GM19452 (cell line): ENCODE data around the gene UBE2J2.

Source experiments
- ATAC-seq: cut with Tn5 transposase; IDR thresholded peaks from one replicate; pipeline ENCODE4 v1.9.1; 2021; ENCODE audit not compliant: unreplicated experiment

UBE2J2 gene

DNA sequence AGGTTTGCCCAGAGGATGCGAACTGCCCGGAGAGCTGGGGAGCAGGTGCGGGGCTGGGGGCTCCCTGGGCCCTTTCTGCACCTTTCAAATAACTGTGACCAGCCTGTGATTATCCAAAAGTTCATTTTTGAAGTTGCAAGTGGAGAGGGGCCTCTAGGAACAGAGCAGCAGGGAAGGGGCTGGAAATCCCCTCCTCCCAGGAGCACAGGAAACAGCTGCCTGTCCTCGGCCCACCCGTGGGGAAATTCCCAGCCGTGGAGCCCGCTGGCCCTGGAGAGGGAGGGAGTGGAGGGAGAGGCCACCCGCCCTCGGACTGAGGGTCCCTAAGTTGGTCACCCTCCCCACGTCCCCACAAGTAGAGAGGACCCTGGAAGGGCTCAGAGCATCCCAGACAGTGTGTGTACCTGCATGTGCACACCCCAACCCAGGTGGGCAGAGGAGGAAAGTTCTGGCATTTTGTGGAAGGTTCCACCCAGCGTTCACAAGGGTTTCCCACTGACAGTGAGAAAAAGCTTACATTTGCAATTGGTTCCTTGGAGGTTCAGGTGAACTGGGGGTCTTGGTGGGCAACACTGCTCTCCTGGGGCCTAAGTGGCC lies 58.5 kb downstream of the UBE2J2 start:
- ATAC-seq, result no peak

DNA sequence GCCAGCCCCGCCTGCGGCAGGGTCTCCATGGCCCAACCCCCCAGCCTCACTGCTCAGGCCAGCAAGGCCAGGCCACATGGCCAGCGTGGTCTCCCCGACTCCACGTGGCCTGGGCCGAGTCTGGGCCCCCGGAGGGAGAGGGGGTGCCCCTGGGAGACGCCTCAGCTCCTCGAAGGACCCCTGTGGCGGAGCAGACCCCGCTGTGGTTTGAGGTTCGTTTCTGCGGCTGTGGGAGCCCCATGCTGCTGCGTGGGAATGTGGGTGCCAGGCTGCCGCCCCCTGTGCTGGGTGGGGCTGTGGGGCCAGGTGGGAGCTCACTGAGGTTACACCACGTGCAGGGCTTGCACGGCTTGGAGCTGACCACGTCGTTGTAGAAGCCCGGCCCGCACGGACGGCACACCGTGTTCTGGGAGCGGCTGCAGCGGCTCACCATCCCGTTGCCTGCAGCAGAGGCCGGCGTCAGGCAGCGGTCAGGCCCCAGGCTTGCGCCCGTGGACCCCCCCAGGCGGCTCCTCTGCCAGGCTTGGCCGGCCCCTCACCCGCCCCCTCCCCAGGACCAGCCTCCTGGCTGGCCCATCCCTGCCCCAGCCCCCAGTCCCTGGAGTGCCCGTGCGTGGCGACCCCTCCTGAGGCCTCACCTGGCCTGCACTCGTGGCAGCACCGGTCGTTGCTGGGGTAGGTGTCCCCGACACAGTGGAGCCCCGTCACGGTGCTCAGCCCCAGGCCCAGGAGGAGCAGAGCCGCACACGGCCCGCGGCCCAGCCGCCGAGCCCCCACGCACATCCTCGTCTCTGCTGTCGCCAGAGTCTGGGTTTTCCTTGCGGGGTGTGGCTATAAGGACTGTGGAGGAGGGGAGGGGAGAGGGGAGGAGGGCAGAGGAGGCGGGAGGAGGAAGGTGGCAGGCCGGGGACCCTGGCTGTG lies 60.0 kb downstream of the UBE2J2 start, which contains the start of gene TNFRSF4:
TSS of gene TNFRSF4 (minus strand) at position 809 of the 921 bp plus-strand sequence. CDS start at position 783, 26 bp downstream.
- ATAC-seq, result no peak

DNA sequence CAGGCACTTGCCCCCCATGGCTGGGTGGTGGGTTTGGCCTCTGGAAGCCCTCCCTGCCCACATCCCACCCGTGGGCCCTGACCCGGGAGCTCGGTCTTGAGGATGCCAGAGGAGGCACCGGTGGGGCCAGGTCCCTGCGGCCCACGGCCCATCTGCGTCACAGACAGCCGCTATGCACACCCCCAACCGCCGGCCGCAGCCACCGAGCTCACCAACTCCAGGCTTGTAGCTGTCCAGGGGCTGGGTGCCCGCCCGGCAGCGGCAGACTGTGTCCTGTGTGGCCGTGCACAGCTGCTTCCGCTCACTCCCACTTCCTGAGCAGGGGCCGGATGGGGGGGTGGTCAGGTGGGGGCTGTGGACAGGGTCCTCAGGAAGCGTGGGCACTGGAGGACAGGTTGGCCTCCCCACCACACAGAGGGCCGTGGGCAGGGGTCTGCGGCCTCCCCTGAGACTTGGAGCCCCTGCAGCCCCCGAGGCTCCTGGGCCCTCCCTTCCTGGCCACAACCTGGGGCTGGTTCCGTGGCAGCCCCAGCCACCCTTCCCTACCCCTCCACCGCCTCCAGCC lies 60.8 kb downstream of the UBE2J2 start:
- no peak for ATAC-seq

DNA sequence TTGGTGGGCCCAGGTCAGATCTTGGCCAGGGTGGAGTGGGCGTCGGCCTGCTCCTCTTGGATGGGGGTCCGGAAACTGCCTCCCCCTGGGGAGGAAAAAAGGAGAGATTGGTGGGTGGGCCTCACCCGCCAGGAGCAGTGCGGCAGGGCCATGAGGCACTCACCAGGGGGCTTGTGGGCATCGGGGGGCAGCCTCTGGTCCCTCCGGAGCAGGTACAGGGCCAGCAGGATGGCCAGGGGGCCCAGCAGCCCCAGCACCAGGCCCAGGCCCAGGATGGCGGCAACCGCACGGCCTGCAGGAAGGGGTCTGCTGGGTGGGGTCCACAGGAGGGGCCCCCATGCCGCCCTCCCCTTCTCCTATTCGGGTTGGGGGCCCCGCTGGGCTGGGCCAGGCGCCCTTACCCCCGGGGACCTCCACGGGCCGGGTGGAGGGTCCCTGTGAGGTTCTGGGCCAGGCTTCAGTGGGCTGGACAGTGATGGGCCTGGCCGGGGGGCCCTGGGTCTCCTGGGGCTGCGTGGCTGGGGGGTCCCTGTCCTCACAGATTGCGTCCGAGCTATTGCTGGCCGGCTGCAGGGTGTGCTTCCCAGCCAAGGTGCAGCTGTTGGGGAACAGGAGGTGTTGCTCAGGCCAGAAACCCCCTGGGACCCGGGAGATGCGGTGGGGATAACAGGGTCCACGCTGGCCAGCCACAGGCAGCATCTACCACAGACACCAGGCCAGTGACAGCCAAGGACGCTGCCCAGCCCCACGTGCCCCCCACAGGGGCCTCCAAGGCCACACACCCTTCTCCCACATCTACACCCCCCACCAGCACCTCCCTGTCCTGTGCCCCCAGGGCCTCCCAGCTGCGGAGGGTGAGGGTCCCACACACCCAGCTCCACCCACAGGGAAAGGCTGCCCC lies 61.9 kb downstream of the UBE2J2 start:
- ATAC-seq, result no peak

DNA sequence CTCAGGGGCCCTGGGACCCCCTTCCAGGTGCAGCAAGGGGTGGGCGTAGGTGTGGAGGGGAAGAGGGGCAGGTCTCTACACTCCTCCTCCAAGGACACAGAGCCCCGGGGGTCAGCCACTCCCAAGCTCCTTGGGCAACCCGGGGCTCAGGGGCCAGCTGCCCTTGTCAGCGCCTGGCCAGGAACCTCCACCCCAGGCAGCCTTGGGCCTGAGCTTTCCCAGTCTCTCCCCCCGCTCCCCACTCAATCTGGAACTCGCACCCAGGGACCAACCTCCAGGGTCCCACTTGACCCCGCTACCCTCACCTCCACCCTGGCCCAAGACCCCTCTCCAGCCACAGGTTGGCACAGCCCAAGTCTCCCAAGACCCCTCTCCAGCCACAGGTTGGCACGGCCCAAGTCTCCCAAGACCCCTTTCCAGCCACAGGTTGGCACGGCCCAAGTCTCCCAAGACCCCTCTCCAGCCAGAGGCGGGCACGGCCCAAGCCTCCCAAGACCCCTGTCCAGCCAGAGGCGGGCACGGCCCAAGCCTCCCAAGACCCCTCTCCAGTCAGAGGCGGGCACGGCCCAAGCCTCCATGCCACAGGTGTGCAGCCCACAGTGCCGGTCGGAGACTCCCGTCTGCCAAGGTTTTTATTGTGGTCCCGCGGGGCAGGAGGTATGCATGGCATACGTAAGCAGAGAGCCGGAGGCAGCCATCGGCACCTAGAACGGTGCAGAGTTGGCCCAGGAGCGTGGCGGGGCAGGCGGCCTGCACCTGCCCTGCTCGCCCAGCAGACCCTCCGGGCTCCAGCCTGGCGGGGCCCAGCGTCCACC lies 62.7 kb downstream of the UBE2J2 start:
- ATAC-seq, result no peak

DNA sequence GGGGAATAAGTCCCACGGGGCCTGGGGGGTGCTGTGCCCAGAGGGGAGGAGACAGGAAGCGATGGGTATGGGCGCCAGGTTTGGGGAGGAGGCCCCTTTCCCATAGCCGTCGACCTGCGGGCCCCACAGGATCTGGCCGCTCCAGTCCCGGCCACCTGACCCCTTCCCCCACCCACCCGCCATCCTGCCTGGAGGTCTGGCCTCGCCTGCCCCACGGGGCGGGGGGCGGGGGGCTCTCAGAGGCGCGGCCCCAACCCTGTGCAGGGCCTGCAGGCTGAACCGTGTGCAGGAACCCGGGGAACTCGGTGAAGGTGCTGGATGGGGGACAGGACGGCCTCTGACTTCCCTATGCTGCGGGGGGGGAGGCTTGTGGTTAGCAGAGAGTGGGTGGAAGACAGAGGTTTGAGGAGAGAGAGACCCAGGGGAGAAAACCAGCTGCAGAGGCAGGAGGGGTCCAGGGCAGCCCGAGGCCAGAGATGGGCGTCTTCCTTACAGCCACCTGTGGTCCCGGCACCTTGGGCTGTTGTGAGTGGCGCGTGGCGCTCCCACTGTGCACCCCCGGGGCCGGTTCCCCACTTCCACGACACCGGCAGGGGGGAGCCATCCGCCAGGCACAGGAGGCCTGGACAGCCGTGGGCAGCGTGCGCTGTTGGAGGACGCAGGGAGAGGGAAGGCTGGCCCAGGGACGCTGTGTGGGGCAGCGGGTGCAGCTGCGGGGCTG lies 64.8 kb downstream of the UBE2J2 start:
- no peak for ATAC-seq

DNA sequence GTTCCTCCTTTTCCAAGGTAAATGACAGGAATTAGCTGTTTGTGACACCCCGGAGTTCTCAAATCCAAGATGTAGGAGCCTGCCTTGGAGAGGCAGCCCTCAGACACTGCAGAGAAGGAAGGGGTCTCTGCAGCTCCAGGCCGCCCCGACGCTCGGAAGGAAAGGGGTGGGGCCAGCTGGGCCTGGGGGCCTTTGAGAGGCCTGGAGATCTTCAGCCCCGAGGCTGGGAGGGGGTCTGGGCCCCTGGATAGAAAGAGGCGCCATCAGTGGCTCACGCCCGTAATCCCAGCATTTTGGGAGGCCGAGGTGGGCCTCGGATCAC lies 66.1 kb downstream of the UBE2J2 start:
- ATAC-seq, result no peak

DNA sequence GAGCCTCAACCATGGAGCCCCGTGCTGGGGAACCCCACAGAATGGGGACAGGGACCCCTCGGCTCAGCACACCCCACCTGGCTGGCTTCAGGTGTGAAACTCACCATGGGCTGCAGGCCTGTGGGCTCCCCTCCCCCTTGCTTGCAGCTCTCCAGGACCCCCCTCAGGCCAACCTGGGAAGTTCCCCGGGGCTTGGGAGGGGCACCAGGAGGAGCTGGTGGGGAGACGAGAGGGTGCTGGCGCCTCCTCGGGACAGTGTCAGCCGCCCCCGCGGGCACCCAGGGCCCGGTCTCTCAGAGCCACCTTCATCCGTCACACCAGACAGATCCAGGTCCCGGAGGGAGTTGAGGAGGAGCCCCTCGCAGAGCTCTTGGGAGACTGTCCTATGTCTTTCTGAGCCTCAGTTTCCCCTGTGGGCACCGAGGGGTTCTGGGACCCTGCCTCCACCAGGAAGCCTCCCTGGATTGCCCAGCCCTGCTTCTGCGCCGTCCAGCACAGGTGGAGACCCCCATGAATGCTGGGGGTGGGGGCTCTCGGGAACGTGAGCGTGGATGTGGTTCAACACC lies 66.6 kb downstream of the UBE2J2 start:
- ATAC-seq, result no peak

DNA sequence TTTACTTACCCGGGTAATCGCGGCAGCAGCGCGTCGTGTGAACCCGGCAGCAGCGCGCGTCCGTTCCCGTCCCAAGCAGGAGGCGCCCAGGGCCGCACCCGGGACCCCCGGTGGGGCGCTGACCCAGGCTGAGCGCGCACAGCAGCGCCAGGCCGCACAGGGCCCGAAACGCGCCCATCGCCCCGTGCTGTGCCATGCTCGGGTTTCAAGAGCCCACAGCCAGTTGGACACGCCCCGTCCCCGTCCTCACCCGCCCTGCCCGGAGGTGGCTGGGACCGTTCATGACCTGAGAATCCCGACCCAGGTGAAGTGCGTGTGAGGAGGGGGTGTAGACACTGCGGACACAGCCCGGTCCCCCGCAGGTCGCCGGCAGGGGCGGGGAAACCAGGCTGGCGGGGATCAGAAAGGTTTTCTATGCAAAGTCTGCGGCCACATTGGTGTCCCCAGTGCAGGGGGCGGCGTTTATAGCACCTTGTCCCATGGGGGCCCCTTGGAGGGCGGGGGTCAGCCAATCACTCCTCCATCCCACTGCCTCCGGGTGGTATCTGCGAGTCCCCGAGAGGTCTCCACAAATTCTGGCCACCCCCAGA lies 67.2 kb downstream of the UBE2J2 start, which contains the start of gene TNFRSF18:
TSS of gene TNFRSF18 (minus strand) at position 217 of the 590 bp plus-strand sequence. CDS start at position 196, 21 bp downstream.
- no peak for ATAC-seq

DNA sequence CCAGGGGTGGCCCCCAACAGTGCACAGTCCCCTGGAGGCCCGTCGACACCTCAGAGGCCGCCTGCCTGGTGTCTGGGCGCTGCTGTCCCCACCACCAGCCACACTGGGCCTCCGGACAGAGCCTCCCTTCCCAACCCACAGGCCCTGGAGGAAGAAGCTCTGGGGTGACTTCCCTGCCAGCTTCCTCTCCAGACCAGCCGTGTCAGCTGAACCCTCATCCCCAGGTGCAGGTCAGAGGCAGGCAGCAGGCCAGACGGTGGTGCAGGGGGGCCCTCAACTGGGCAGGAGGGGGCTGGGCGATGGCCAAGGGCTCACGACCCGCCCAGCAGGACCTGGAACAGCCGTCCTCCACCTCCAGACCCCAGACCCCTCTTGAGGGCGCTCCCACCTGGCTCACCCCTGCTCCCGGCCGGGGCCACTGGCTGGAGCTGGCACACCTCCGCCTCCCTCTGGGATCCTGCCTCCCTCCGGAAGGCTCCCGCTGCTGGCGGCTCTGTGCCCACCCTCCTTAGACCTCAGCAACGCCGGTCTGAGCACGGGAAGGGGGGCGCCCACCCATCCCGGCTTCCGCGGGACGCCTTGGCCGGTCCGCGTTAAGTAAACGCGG lies 67.8 kb downstream of the UBE2J2 start:
- no peak for ATAC-seq

DNA sequence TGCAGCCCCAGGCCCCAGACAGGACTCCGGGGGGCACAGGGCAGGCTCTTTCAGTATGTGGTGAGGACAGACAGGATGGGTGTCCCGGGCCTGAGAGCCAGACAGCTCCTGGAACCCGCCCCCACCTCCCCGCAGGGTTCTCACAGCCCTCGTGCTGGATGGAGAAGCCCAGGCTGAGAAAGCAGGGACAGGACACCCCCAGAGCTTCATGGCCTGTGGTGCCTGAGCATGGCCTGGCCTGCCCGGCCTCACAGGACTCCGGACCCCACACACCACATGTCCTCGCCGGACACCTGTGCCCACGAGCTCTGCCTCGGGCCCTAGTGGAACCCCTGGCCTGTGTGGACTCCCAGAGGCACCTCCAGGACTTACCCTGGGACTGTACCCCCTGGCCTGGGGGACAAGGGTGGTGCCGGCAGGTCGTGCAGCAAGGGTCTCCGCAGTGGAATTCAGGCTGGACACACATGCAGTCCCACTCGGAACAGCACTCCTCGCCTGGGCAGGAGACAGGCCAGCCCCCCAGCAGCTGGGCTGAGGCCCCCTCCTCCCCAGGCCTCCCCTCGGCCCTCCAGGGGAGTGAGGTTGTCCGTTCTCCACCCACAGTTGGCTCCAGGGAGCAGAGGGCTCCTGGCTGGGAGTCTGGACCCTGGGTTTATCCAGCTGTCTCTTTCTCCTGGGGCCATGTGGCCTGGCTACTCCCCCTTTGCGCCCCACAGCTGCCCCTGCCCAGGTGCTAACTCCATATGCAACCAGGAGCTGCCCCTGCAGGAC lies 68.5 kb downstream of the UBE2J2 start:
- ATAC-seq, result no peak

DNA sequence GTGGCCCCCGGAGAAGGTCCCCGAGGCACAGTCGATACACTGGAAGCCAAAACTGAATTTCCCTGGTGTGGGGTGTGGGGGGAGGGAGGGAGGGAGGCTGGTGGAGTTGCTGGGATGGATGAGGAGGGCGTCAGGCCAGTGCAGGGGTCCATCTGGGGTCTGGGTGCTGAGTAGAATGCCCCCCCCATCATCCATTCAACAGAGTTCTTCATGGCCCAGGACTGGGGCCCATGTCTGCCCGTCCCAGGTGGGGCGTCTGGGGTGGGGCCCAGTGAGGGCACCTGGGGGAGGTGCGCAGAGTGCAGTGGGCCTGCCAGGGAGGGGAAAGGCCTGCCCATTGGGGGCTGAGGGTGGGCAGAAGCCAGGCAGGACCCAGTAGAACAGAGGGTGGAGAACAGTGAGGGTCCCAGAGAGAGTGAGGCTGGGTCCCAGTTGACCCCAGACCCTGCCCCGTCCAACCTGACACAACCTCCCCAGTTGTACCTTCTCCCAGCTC lies 69.2 kb downstream of the UBE2J2 start:
- ATAC-seq, result no peak
